ENCODE results near the gene NEK8. TPM values are rescaled to one million over a fixed set of nuclear protein-coding genes. Genes with fewer than 3 reads are reported as not detected.

The NEK8 gene
- total and polyA plus RNA-seq, 9 of the 15 experiments (the other 6 are each of a cell fraction or from before 2014, with no cell fraction given), result 0.98 to 16.6 (median 4.6) TPM

DNA sequence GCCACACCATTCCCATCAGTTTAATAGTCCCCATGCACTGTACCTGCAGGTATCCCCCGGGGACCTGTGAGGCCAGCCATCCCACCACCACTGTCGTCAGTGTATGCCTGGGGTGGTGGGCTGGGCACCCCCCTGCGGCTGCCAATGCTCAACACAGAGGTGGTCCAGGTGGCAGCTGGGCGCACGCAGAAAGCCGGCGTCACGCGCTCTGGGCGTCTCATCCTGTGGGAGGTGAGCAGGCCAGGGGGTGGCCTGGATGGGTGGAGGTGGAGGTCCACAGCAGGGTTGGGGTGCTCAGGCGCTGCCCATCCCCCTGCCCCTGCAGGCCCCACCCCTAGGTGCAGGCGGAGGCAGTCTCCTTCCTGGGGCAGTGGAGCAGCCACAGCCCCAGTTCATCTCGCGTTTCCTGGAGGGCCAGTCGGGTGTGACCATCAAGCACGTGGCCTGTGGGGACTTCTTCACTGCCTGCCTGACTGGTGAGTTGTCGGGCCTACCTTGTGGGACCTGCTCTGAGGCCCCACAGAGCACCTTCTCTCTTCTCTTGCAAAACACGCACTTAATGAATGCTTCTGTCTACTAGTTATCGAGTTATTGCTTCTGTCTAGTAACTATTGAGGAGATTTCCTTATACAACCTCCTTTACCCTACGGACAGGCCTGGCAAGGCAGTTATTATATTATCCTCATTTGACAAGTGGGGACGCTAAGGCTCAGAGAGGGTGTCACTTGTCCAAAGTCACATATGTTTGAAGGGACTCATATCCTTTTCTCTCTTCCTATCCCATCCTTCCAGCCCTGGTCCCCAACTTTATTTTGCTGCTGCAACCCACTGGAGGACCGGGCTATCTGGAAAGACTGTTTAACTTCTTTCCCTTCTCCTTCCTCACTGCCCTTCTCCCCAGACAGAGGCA, 9.4 kb downstream of the NEK8 start (continued):
- TF ChIP-seq PREB (CRISPR knock-in tag; IDR thresholded peaks at IDR 0.05) (no peak), ZFX (CRISPR knock-in tag; IDR thresholded peaks at IDR 0.05) (no peak), TBP (optimal IDR thresholded peaks at IDR 0.05; ENCODE audit: low read depth, low read length) (no peak), CHAMP1 (IDR thresholded peaks at IDR 0.05) (no peak), ZNF696 (CRISPR knock-in tag; conservative IDR thresholded peaks at IDR 0.05) (no peak), SNIP1 (IDR thresholded peaks at IDR 0.05; ENCODE audit: low read depth) (no peak), SRSF1 (IDR thresholded peaks at IDR 0.05; ENCODE audit: low read depth, low read length) (no peak), LCOR (CRISPR knock-in tag; IDR thresholded peaks at IDR 0.05) (no peak), NR4A1 (CRISPR knock-in tag; IDR thresholded peaks at IDR 0.05) (no peak), NR4A1 (tag; IDR thresholded peaks at IDR 0.05) (no peak), ZNF12 (CRISPR knock-in tag; IDR thresholded peaks at IDR 0.05) (no peak), KAT7 (CRISPR knock-in tag; IDR thresholded peaks at IDR 0.05; ENCODE audit: borderline replicate concordance) (no peak), HDGF (IDR thresholded peaks at IDR 0.05) (no peak), OTX1 (CRISPR knock-in tag; IDR thresholded peaks at IDR 0.05) (no peak)

All from K562 (cell line).